HG03457 (cell line): ENCODE data around the gene COL4A4.
"Not testable (repeated sequence)": the region's sequence is repeated elsewhere in the genome, so short reads cannot be mapped to it uniquely, and the experiment has no call there.

Experiments used
- ATAC-seq: cut with Tn5 transposase; IDR thresholded peaks from one replicate; pipeline ENCODE4 v1.9.1; 2021; ENCODE audit warnings: moderate number of reproducible peaks; ENCODE audit not compliant: unreplicated experiment

Gene COL4A4

GRCh38 chr2:227117852-227118251 is 46.2 kb downstream of the COL4A4 start:
- ATAC-seq = no peak

GRCh38 chr2:227117027-227117426 is 47.0 kb downstream of the COL4A4 start:
- ATAC-seq = no peak

GRCh38 chr2:227115761-227116160 is 48.2 kb downstream of the COL4A4 start:
- ATAC-seq = no peak

GRCh38 chr2:227106845-227107759 is 56.9 kb downstream of the COL4A4 start:
- ATAC-seq = peak; percentile 85

- no peak for ATAC-seq
These were observed 60.4 kb downstream of the COL4A4 start for GRCh38 chr2:227103583-227103982.

GRCh38 chr2:227099340-227099739 is 64.7 kb downstream of the COL4A4 start:
- ATAC-seq = no peak

- ATAC-seq = no peak
These were observed 65.9 kb downstream of the COL4A4 start for GRCh38 chr2:227098162-227098515.

GRCh38 chr2:227097495-227098161 is 66.4 kb downstream of the COL4A4 start:
- no peak for ATAC-seq

GRCh38 chr2:227095346-227095745 is 68.7 kb downstream of the COL4A4 start:
- no peak for ATAC-seq

- peak; percentile 93 for ATAC-seq
These were observed 81.7 kb downstream of the COL4A4 start for GRCh38 chr2:227082286-227082685.

GRCh38 chr2:227079726-227080125 is 84.3 kb downstream of the COL4A4 start:
- no peak for ATAC-seq

GRCh38 chr2:227065065-227065464 is 98.9 kb downstream of the COL4A4 start:
- not testable (repeated sequence) for ATAC-seq

- ATAC-seq = no peak
These were observed 105.1 kb downstream of the COL4A4 start for GRCh38 chr2:227058888-227059399.

GRCh38 chr2:227057743-227058447 is 106.1 kb downstream of the COL4A4 start:
- ATAC-seq = no peak

GRCh38 chr2:227057060-227057459 is 106.9 kb downstream of the COL4A4 start:
- ATAC-seq = no peak

GRCh38 chr2:227054006-227054405 is 110.0 kb downstream of the COL4A4 start:
- ATAC-seq = no peak

GRCh38 chr2:227052879-227053278 is 111.1 kb downstream of the COL4A4 start:
- ATAC-seq = no peak

- no peak for ATAC-seq
These were observed 120.0 kb downstream of the COL4A4 start for GRCh38 chr2:227043981-227044380.

- ATAC-seq = no peak
These were observed 125.3 kb downstream of the COL4A4 start for GRCh38 chr2:227038550-227039189.

- ATAC-seq = no peak
These were observed 127.5 kb downstream of the COL4A4 start for GRCh38 chr2:227036527-227036926.
